Measurements from ENCODE around the gene NPB. TPM values are rescaled to one million over a fixed set of nuclear protein-coding genes. Genes with fewer than 3 reads are reported as not detected.
A peak's percentile ranks its signal among the peaks of the same experiment; 100 is the strongest.

NPB gene
- total RNA-seq, 6 experiments from 2014 or later: 0.12 to 1.5 (median 0.87) TPM; not detected in 2

GRCh38 chr17:81928544-81929252, 26.7 kb downstream of the NPB start:
- peak in 1 of 3 donors; percentile 32 for DNase-seq
- ATAC-seq: no peak
- H3K27ac ChIP-seq: no peak overlapping the region

GRCh38 chr17:81929253-81930141, 27.5 kb downstream of the NPB start:
- Histone ChIP-seq H3K4me3 (no peak overlapping the region), H3K9me3 (no peaks in the 10 kb centered on the region), H3K27ac (no peak overlapping the region), H3K36me3 (no peaks in the 10 kb centered on the region), H3K27me3 (no peaks in the 10 kb centered on the region), H3K4me1 (peaks cover 0 to 24% (median 10%) of the 10 kb centered on the region in 4 donors)
- TF ChIP-seq CTCF (IDR thresholded peaks at IDR 0.05) (no peak), POLR2A (IDR thresholded peaks at IDR 0.05) (no peak)
- DNase-seq: peak in 1 of 3 donors; percentile 18
- 85% methylated on average over 14 of the region's 31 CpGs for WGBS (ENCODE audit: insufficient coverage, low coverage, low lambda C conversion rate, missing lambda C conversion rate)
- intact Hi-C loops (cut with DNase I): no loop called here
- ATAC-seq: no peak

More at GRCh38 chr17:81928544-81929252, 26.7 kb downstream of the NPB start:
- TF ChIP-seq CTCF (IDR thresholded peaks at IDR 0.05) (no peak), POLR2A (IDR thresholded peaks at IDR 0.05) (no peak)
- Histone ChIP-seq H3K9me3 (no peaks in the 10 kb centered on the region), H3K4me3 (peak overlapping the region in 1 of 3 donors; percentile 32), H3K36me3 (no peaks in the 10 kb centered on the region), H3K4me1 (peaks cover 0 to 32% (median 13%) of the 10 kb centered on the region in 4 donors), H3K27me3 (no peaks in the 10 kb centered on the region)
- intact Hi-C loops (cut with DNase I): no loop called here
- 63% methylated on average over 9 of the region's 44 CpGs for WGBS (ENCODE audit: insufficient coverage, low coverage, low lambda C conversion rate, missing lambda C conversion rate)

- WGBS (ENCODE audit: insufficient coverage, low coverage, low lambda C conversion rate, missing lambda C conversion rate): 57% methylated on average over 11 of the region's 20 CpGs
- intact Hi-C loops (cut with DNase I): no loop called here
- DNase-seq (peak; percentile 62 to 85 (median 79)), ATAC-seq (peak; percentile 6 to 29 (median 24))
- Histone ChIP-seq H3K36me3 (no peaks in the 10 kb centered on the region), H3K4me3 (no peak overlapping the region), H3K4me1 (peaks cover 0 to 15% (median 3%) of the 10 kb centered on the region in 4 donors), H3K27me3 (no peaks in the 10 kb centered on the region), H3K27ac (no peak overlapping the region), H3K9me3 (no peaks in the 10 kb centered on the region)
- TF ChIP-seq POLR2A (IDR thresholded peaks at IDR 0.05) (no peak), CTCF (IDR thresholded peaks at IDR 0.05) (no peak)
Measured at GRCh38 chr17:81930142-81931125, 28.4 kb downstream of the NPB start.

- H3K9me3 ChIP-seq: no peaks in the 10 kb centered on the region
- no peak overlapping the region for H3K4me3 ChIP-seq
- ATAC-seq (no peak), DNase-seq (peak in 2 of 3 donors; percentile 19 to 55)
- 60% methylated on average over 1 of the region's 13 CpGs for WGBS (ENCODE audit: insufficient coverage, low coverage, low lambda C conversion rate, missing lambda C conversion rate)
- no peaks in the 10 kb centered on the region for H3K36me3 ChIP-seq
- TF ChIP-seq POLR2A (IDR thresholded peaks at IDR 0.05) (no peak), CTCF (IDR thresholded peaks at IDR 0.05) (no peak)
- no peaks in the 10 kb centered on the region for H3K27me3 ChIP-seq
- intact Hi-C loops (cut with DNase I): no loop called here
- H3K4me1 ChIP-seq: peaks cover 0 to 9% (median under 1%) of the 10 kb centered on the region in 4 donors
- H3K27ac ChIP-seq: no peak overlapping the region
Measured at GRCh38 chr17:81931189-81931556, 29.1 kb downstream of the NPB start.
